ENCODE results near the gene NEDD4L.

Gene NEDD4L

DNA sequence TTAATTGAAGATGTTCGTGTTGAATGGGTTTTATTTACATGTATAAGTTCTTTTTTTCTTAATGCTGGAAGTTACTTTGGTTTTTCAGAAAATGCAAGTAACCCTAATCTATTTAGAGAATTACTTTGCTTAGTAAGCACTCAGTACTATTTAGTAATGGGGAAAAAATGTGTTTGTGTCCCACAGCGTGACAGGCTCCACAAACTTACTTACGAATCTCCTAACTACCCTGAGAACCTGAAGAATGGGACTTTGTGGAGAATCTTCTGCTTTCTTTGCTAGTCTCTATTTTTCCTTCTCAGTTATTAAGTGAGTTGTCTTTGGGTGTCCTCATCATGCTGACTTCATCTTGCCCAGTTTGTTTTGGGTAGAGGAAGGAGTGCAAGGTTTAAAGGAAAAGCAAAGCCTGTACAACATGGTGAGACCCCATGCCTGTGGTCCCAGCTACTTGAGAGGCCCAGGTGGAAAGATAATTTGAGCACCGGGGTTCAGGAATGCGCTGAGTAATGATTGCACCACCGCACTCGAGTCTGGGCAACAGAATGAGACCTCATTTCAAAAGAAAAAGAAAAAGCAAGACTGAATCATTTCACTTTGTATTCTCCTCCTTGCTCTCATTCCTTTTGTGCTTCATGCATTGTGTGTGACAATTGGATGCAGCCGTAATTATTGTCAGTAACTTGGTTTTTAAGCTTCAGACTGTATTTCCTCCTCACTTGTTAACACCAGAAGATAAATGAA, 10.2 kb downstream of the NEDD4L start:
- DNase-seq, result no peak

DNA sequence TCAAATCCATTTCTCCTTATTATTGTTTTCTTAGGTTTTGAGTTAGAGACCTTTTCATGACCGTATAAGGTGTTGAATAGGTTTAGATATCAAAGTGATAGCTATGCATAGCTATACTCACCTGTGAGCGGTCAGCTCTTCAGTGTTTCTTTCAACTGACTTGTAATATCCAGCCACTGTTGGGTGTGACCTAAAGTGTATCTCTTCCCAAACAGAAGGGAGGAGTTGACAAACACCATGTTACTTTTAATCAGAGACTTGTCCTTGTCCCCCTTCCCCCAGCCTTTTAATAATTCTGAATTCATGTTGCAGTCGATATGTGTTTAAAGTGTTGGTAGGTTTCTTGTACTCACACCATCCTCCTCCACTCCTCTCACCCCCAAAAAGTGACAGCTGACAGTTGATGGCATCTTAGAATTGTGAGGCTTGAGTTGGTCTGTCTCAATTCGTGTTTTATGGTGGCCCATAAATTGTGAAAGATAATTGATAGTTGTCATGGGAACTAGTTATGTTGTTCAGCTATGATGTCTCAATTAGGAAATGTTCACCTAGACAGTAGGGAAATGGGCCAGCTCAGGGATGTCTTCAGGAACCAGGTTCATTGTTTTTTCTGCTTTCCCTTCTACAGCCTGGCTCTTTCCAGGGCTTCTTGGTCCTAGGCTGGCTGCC, 12.0 kb downstream of the NEDD4L start:
- no peak for DNase-seq

GRCh38 chr18:58056852-58057251, 12.8 kb downstream of the NEDD4L start:
- no peak for DNase-seq

GRCh38 chr18:58057291-58057965, 13.4 kb downstream of the NEDD4L start:
- no peak for DNase-seq

GRCh38 chr18:58058720-58059119, 14.7 kb downstream of the NEDD4L start:
- no peak for DNase-seq

GRCh38 chr18:58060254-58060653, 16.2 kb downstream of the NEDD4L start:
- DNase-seq, result no peak

- DNase-seq, result no peak
Measured at GRCh38 chr18:58061349-58061748, 17.3 kb downstream of the NEDD4L start.

- no peak for DNase-seq
Measured at GRCh38 chr18:58064406-58064998, 20.5 kb downstream of the NEDD4L start.

GRCh38 chr18:58065956-58066355, 21.9 kb downstream of the NEDD4L start:
- DNase-seq, result no peak

DNA sequence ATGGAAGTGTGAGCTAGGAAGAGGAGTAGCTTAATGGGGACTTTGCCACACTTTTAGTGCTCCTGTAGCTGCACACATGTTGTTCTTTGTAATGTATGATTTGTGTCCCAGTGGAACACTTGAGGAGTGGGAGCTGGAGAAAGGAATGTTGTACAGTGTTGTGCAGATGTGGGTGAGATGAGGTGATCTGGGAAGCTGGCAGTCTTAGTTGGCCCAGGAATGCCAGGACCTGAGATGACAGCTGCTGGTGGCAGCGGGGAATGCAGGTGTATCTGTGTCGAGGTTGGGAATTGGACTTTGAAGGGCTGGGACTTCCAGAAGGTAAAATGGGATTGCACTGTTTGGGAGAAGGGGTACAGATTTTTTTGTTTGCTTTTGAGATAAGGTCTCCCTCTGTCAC, 23.6 kb downstream of the NEDD4L start:
- DNase-seq, result no peak

GRCh38 chr18:58069099-58069498, 25.1 kb downstream of the NEDD4L start:
- DNase-seq, result no peak

DNA sequence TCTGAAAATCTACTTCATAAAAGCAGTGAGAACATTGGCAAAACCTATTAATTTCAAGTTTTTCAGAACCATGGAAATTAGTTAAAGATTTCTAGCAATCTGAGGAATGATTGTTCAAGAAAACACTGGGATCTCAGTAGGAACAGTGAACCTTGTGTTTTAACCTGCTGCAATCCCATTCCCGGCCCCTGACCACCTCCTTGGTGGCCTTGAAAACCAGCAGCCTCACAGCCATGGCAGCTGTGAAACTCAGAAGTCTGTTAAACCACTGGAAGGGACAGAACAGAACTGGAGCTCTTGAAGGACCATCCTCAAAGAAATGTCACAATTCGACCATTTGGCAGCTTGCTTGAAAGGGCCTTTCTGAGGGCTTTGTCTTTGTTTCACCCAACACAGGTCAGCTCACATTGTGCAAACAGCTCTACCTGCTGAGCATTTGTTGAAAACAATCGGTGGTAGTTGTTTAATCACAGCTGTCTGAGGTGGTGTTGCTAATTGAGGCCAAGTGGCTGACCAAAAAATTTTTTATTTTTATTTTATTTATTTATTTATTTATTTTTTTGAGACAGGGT, 25.8 kb downstream of the NEDD4L start:
- DNase-seq, result no peak

DNA sequence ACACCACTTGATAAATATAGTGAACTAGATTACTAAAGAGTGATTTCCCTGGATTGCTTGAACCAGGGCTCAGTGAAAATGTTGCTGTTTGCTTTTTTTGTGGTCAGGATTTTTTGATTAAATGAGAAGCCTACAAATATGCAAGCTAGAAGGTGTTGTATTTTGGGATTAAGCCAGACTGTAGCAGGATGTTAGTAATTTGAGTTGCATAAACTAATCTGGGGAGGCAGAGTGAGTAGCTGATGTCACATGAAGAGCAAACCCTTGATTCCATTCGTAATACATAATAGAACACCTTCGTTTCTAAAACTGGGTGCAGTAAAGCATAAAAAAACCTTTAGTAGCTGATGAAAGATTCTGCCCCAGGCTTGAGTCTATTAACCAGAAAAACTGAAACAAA, 32.0 kb downstream of the NEDD4L start:
- no peak for DNase-seq

DNA sequence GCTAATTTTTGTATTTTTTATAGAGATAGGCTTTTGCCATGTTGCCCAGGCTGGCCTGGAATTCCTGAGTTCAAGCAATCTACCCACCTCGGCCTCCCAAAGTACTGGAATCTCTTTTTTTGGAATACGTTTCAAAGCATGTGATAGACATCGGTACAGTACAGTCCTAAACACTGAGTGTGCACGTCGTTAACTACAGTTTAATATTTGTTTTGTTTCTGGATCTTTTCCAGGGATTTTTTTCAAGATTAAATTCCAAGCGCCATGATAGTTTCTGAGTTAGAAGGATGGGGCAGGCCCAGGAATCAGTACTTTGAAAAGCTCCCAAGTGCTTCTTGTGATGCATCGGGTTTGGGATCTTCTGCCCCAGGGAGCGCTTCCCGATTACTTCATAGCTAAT, 33.3 kb downstream of the NEDD4L start:
- no peak for DNase-seq

GRCh38 chr18:58078889-58079573, 35.0 kb downstream of the NEDD4L start:
- no peak for DNase-seq

GRCh38 chr18:58080451-58080850, 36.4 kb downstream of the NEDD4L start:
- no peak for DNase-seq

- no peak for DNase-seq
Measured at GRCh38 chr18:58087928-58088690, 44.1 kb downstream of the NEDD4L start.

DNA sequence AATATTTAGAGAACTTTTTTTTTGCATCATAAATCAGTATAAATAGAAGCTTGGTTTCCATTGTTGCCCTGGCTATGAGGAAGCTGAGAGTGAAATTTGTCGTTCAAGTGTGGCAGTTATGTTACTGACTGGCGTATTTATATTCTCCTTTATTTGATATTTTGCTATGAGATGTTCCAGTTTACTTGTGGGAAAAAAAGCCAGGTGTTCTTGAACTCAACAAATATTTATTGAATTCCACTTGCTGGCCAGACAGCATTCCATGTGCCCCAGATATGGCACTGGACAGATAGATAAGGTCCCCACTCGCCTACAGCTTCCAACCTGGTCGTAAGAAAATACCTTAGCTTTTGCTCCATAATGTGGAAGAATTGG, 44.7 kb downstream of the NEDD4L start:
- no peak for DNase-seq

DNA sequence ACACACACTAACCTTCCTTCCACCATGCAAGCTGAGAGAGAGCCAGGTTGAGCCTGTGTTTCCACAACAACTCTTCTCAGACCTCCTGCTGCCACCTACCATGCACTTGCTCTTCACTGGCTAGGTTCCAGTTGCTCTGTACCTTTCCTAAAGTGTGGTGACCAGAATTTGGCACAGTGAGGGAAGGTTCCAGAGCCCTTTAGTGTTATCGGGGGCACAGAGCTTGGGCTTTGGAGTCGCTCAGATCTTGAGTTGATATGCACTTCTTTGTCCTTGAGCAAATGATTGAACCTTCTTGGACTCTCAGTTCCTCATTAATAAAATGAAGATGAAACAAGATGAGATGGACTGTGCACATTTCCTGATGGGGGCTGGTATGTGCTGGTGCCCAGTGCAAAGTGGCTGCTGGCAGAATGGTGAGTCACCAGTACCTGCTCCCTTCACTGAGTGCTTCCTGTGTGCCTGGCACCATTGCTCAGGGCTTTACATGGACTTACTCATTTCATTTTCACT, 47.1 kb downstream of the NEDD4L start:
- DNase-seq, result no peak

DNA sequence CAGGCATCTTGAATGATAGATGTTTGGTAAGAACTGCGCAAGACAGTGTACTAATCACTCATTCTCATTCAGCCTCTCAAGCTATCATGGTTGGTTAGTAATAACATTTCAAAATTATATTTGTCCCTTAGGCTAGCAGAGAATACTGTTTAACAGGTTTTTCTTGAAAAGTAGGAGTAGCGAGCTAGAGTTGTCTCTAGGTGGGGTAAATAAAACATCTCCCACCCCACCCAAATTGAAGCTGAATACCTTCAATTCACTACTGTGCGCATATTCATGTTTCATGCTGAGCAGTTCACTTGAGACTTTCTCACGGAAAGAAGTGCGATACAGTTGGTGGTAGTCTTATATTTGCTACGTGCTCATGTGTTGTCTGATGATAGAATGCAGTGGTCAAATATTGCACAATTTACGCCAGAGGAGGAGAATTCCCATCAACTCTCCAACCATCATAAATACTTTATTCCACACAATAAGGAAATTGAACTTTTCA, 49.3 kb downstream of the NEDD4L start:
- no peak for DNase-seq

GRCh38 chr18:58095222-58095621, 51.2 kb downstream of the NEDD4L start:
- no peak for DNase-seq

DNA sequence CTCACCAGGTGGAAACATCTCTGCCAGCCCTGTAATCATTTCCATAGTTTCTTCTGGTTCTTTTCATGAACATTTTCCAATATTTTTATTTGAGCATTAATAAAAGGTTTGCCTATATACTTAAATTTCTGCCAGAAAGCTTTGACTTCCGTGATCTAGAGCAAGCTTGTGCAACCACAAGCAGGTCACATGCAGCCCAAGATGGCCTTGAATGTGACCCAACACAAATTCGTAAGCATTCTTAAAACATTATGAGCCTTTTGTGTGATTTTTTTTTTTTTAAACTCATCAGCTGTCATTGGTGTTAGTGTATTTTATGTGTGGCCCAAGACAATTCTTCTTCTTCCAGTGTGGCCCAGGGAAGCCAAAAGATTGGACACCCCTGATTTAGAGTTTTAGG, 51.6 kb downstream of the NEDD4L start:
- DNase-seq, result no peak
